Esophagus squamous epithelium (tissue), 4 donors: ENCODE data around the gene CORO7.

ENCODE experiments used
- POLR2A ChIP-seq, 4 donors: fragments of 450-650 bp; IDR thresholded peaks; one replicate each; pipeline ENCODE4 v1.6.1; 2017; ENCODE audit warnings: antibody characterized with exemption in 4 of 4, mild to moderate bottlenecking in 4 of 4, moderate library complexity in 3 of 4
- TF ChIP-seq, protein P1 (sequence below), 6 experiments: fragments of 450-650 bp in 4 of 6; fragments of 200-600 bp in 2 of 6; sonication (generic) in 2 of 6; IDR thresholded peaks; one replicate each; pipeline ENCODE4 v1.5.1; 2016 to 2019; ENCODE audit warnings: antibody characterized with exemption in 6 of 6, mild to moderate bottlenecking in 4 of 6, moderate library complexity in 4 of 6

DNA sequence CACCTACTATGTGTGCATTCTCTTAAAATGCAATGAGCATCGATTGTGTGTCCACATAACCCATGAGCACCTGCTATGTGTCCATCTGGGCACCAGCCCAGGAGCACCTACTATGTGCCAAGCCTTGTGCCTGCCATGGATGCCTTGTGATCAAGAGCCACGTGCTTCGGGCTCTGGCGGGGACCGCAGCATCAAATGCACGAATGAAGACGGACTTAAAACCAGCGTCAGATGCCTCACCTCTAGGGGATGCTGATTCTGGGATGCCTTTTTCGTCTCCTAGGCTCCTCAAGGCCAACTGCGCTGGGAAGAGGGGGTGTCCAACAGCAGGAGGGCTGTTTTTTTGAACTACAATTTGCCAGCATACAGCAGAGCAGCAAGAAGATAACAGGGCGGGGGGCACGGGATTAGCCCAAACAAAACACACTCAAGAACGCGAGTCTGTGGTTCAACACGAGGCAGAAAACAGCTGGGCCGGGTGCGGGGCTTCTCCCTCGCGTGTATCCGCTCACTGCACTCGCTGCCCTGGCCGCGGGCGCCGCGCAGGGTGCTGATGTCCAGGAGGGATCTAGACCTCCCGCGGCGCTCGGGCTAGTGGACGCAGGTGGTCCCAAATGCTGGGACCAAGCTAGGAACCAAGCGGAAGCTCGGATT lies 101.7 kb downstream of the CORO7 start:
- no peak for TF ChIP-seq POLR2A (IDR thresholded peaks at IDR 0.05)
- TF ChIP-seq, protein P1, sequence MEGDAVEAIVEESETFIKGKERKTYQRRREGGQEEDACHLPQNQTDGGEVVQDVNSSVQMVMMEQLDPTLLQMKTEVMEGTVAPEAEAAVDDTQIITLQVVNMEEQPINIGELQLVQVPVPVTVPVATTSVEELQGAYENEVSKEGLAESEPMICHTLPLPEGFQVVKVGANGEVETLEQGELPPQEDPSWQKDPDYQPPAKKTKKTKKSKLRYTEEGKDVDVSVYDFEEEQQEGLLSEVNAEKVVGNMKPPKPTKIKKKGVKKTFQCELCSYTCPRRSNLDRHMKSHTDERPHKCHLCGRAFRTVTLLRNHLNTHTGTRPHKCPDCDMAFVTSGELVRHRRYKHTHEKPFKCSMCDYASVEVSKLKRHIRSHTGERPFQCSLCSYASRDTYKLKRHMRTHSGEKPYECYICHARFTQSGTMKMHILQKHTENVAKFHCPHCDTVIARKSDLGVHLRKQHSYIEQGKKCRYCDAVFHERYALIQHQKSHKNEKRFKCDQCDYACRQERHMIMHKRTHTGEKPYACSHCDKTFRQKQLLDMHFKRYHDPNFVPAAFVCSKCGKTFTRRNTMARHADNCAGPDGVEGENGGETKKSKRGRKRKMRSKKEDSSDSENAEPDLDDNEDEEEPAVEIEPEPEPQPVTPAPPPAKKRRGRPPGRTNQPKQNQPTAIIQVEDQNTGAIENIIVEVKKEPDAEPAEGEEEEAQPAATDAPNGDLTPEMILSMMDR (IDR thresholded peaks at IDR 0.05): peak in 1 of 6 experiments; percentile 13
